ENCODE measurements around the gene METTL25B.

The METTL25B gene

DNA sequence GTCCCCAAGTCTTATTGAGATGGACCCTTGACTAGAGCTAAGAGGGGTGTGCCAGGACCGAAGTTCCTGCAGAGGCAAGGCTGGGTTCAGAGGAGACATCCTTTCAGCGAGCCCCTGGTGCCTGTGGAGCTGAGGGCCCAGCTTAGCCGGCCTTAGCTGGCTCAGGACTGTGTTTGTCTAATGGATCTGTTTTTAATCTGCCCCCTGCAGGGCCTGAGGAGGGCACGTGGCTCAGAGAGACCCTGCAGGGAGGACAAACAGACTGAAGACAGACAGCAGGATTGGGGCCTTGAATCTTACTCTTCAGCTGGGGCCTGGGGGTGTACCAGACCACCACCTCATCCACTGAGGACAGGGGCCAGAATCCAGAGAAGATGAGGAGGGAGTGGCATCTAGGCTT lies 24.5 kb upstream of the METTL25B start:
- 6% methylated on average over 4 of the region's 4 CpGs for WGBS
- peaks cover 35% of the 10 kb centered on the region for H3K4me1 ChIP-seq (ENCODE audit: insufficient read depth, low read length)
- H3K27ac ChIP-seq (ENCODE audit: low read depth, low read length), result no peak overlapping the region
- H3K9ac ChIP-seq (ENCODE audit: low read depth, low read length), result peak overlapping the region; percentile 69
- H3K4me3 ChIP-seq (ENCODE audit: low read length), result peak overlapping the region; percentile 71
- peaks cover 29% of the 10 kb centered on the region for H3K36me3 ChIP-seq (ENCODE audit: insufficient read depth, low read length)
- no peaks in the 10 kb centered on the region for H3K9me3 ChIP-seq (ENCODE audit: insufficient read depth, low read depth, low read length)
- peaks cover 16% of the 10 kb centered on the region for H3K27me3 ChIP-seq (ENCODE audit: insufficient read depth, low read length)

DNA sequence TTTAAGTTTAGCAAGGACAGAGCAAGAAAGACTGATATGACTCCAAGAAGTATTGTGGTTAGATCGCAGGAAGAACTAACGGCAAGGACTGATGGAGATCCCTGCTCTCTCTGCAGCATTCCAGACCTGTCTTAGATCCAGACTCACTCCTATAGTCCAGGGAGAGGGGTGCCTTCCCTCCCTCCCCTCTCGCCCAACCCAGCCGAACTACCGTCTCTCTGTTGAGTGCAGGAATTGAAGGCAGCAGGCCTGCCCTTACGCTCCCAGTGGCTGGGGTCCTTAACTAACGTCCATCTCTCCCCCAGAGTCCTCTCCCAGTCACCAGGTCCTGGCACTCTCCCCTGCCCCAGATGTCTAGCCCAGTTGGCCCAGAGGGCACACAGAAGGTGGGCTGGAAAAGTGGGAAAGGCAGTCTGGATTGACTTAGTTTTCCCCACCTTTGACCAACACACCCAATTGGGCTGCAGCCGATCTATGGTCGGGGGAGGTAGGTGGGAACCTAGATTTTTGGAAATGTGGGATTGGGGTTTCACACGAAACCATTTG lies 24.0 kb upstream of the METTL25B start:
- Histone ChIP-seq H3K27me3 (ENCODE audit: insufficient read depth, low read length) (peaks cover 16% of the 10 kb centered on the region), H3K4me1 (ENCODE audit: insufficient read depth, low read length) (peaks cover 40% of the 10 kb centered on the region), H3K9ac (ENCODE audit: low read depth, low read length) (peak overlapping the region; percentile 69), H3K9me3 (ENCODE audit: insufficient read depth, low read depth, low read length) (no peaks in the 10 kb centered on the region), H3K27ac (ENCODE audit: low read depth, low read length) (no peak overlapping the region), H3K4me3 (ENCODE audit: low read length) (peak overlapping the region; percentile 71), H3K36me3 (ENCODE audit: insufficient read depth, low read length) (peaks cover 24% of the 10 kb centered on the region)
- 11% methylated on average over 10 of the region's 10 CpGs for WGBS

DNA sequence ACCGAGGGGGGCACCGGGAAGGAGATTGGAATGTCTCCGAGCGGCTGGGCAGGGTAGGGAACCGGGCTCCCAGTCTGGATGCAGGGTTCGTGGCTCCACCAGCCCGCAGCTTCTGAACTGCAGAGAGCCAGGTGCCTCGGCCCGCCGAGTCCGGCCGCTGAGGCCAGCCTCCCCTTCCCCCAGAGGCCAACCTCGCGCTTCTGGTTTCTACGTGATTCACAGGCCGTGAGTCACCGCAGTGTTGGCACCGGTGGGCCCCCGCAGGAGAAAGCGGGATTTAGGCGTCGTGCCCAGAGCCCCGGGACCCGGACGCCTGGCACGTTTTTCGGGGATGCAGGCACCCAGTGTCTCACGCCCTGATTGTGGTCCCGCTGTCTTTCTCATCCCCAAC lies 23.3 kb upstream of the METTL25B start:
- H3K4me1 ChIP-seq (ENCODE audit: insufficient read depth, low read length), result peaks cover 46% of the 10 kb centered on the region
- peaks cover 17% of the 10 kb centered on the region for H3K36me3 ChIP-seq (ENCODE audit: insufficient read depth, low read length)
- WGBS, result under 1% methylated on average over 29 of the region's 29 CpGs
- no peaks in the 10 kb centered on the region for H3K9me3 ChIP-seq (ENCODE audit: insufficient read depth, low read depth, low read length)
- no peak overlapping the region for H3K27ac ChIP-seq (ENCODE audit: low read depth, low read length)
- H3K4me3 ChIP-seq (ENCODE audit: low read length), result peak overlapping the region; percentile 71
- peak overlapping the region; percentile 69 for H3K9ac ChIP-seq (ENCODE audit: low read depth, low read length)
- peaks cover 16% of the 10 kb centered on the region for H3K27me3 ChIP-seq (ENCODE audit: insufficient read depth, low read length)

DNA sequence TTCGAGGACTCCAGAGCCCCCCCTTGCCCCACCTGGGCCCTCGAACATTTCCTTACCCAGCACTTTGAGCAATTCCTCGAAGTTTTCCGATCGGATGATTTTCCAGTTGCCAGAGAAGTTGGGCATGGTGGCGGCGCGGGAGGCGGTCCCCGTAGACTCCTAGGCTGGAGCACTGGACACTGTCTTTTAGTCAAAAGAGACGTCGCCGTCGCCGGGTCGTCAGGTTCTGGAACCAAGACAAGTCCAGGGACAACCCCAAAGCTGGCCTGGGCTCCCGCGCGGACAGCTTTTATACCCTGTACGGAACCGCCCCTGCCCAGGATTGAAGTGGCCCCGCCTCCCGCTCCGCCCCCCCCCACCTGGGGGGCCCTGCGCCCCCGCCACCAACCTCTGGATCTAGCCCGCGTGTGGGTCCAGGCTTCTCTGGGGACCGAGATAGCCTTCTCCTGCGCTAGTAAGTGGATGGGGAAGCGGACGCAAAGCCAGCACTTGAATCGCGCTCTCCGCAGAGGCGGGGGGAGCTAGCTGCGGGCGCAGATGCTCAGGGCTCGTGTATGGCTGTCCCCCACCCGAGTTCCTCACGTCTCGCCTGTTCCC lies 22.9 kb upstream of the METTL25B start, which contains the start of gene CRABP2:
Gene CRABP2, minus strand, starts transcription at position 263 of the 597 bp plus-strand sequence. Its CDS starts 137 bp downstream, at position 126.
- peak within 1 kb of the TSS; percentile 79 for H3K9ac ChIP-seq (ENCODE audit: low read depth, low read length)

DNA sequence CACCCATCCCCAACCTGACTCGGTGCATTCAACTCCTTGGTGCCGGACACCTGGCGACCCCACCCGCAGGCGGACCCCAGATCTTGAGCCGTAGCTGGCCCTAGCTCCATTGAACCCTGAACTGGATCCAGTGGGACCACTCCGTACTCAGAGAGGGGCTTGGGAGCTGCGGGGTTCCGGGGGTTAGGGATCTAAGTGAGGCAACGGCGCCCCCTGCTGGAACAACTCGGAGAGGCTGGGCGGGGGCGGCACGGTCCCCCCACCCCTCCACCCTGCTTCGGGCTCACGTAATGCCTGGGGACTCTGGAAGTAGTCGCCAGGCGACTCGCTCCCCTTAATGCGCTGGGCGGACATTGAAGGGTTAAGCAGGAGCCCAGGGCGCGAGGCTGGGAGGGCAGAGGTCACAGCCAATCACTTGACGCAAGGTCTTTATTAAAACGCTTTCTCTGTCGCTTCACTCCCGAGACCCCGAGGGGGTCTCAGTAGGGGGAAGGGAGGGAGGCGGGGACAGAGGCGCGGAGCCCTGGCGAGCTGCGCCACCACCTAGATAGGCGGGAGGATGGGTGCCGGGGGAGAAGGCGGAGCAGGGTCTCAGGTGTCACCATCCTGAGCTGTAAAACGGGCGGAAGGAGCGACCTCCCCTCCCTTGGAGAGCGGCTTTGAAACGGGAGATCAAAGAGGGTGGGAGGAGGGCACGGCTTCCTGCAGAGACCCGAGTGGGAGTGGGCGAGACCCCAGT lies 22.2 kb upstream of the METTL25B start:
- Histone ChIP-seq H3K27me3 (ENCODE audit: insufficient read depth, low read length) (peaks cover 16% of the 10 kb centered on the region), H3K36me3 (ENCODE audit: insufficient read depth, low read length) (peaks cover 5% of the 10 kb centered on the region), H3K9me3 (ENCODE audit: insufficient read depth, low read depth, low read length) (no peaks in the 10 kb centered on the region), H3K27ac (ENCODE audit: low read depth, low read length) (peak overlapping the region; percentile 94), H3K4me1 (ENCODE audit: insufficient read depth, low read length) (peaks cover 56% of the 10 kb centered on the region), H3K4me3 (ENCODE audit: low read length) (peak overlapping the region; percentile 71), H3K9ac (ENCODE audit: low read depth, low read length) (peak overlapping the region; percentile 79)
- under 1% methylated on average over 45 of the region's 45 CpGs for WGBS

More for the DNA sequence above, 22.9 kb upstream of the METTL25B start, which contains the start of gene CRABP2:
- peak within 1 kb of the TSS; percentile 94 for H3K27ac ChIP-seq (ENCODE audit: low read depth, low read length)
- no peaks in the 10 kb centered on the region for H3K9me3 ChIP-seq (ENCODE audit: insufficient read depth, low read depth, low read length)
- peaks cover 16% of the 10 kb centered on the region for H3K27me3 ChIP-seq (ENCODE audit: insufficient read depth, low read length)
- peaks cover 51% of the 10 kb centered on the region for H3K4me1 ChIP-seq (ENCODE audit: insufficient read depth, low read length)
- peaks cover 12% of the 10 kb centered on the region for H3K36me3 ChIP-seq (ENCODE audit: insufficient read depth, low read length)
- peak within 1 kb of the TSS; percentile 71 for H3K4me3 ChIP-seq (ENCODE audit: low read length)
- under 1% methylated on average over 41 of the region's 42 CpGs for WGBS

DNA sequence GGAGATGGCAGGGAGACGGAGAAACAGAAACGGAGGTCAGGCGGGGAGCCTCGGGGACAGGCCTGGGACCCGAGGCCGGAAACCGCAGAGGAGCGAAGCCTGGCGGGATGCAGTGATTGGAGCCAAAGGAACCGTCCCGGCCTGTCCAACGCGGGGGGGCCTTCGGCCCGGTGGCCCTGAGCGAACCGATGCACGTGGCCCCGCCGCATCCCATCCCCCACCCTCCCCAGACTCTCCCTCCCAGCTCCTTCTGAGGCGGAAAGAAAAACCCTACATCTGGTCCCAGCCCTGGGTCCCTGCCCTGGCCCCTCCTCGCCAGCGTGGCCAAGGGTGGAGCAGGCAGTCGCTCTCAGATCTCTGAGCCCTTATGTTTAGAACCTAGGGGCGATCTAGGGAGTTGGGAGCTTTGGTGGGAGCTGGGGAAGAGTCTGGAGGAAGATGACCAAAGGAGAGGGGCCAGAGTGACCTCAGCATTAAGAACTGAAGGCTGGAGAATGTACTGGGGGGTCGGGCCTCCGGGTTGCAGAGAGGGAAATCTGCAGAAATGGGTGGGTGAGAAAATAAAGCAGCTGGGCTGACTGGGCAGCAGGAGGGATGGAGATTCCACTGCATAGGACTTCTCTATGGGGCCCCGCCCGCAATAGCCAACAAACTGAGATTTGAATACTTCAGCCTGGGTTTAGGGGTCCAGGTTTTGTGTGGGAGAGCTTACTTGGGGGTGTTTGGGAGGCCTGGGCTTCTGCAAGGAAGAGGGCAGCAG lies 21.4 kb upstream of the METTL25B start:
- peak overlapping the region; percentile 94 for H3K27ac ChIP-seq (ENCODE audit: low read depth, low read length)
- H3K27me3 ChIP-seq (ENCODE audit: insufficient read depth, low read length), result peaks cover 16% of the 10 kb centered on the region
- WGBS, result under 1% methylated on average over 29 of the region's 29 CpGs
- peak overlapping the region; percentile 79 for H3K9ac ChIP-seq (ENCODE audit: low read depth, low read length)
- peaks cover 55% of the 10 kb centered on the region for H3K4me1 ChIP-seq (ENCODE audit: insufficient read depth, low read length)
- no peaks in the 10 kb centered on the region for H3K9me3 ChIP-seq (ENCODE audit: insufficient read depth, low read depth, low read length)
- no peaks in the 10 kb centered on the region for H3K36me3 ChIP-seq (ENCODE audit: insufficient read depth, low read length)
- peak overlapping the region; percentile 71 for H3K4me3 ChIP-seq (ENCODE audit: low read length)

DNA sequence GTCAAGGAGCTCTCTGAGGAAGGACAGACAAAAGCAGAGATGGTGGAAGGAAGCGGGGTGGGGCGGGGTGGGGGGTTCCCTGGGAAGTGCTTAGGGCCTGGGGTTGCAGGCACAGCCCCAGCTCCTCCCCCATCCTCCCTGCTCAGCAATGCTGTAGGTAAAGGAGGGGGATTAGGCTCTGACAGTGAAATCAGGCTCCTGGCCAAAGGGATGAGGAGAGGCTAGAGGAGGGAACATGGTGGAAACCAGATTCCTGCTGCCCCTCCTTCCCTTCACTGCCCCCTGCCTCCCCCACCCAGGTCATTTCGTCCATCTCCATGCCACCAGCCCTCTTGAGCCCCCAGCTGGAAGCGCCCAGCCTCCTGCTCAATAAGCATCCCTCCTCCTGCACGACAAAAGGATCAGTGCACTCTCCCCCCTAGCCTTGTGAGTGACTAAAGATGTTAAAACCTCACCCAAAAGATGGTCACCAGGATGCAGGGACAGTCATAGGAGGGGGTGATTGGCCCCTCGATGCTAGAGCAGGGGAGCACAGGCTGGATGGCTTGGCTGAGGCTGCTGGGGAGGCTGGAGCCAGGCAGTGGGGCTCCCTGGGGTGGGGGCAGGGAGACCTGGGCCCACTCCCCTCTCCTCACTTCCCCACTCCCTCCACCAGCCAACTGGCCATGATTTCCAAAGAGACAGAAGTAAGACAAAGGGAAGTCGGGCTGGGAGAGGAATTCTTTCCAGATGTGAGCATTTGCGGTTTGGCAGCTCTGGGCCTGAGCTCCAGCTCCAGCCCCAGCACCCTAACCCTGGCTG lies 20.7 kb upstream of the METTL25B start:
- Histone ChIP-seq H3K9ac (ENCODE audit: low read depth, low read length) (peak overlapping the region; percentile 79), H3K36me3 (ENCODE audit: insufficient read depth, low read length) (no peaks in the 10 kb centered on the region), H3K27me3 (ENCODE audit: insufficient read depth, low read length) (peaks cover 16% of the 10 kb centered on the region), H3K9me3 (ENCODE audit: insufficient read depth, low read depth, low read length) (no peaks in the 10 kb centered on the region), H3K4me1 (ENCODE audit: insufficient read depth, low read length) (peaks cover 58% of the 10 kb centered on the region), H3K27ac (ENCODE audit: low read depth, low read length) (peak overlapping the region; percentile 94), H3K4me3 (ENCODE audit: low read length) (peak overlapping the region; percentile 71)
- WGBS, result 2% methylated on average over 7 of the region's 8 CpGs

DNA sequence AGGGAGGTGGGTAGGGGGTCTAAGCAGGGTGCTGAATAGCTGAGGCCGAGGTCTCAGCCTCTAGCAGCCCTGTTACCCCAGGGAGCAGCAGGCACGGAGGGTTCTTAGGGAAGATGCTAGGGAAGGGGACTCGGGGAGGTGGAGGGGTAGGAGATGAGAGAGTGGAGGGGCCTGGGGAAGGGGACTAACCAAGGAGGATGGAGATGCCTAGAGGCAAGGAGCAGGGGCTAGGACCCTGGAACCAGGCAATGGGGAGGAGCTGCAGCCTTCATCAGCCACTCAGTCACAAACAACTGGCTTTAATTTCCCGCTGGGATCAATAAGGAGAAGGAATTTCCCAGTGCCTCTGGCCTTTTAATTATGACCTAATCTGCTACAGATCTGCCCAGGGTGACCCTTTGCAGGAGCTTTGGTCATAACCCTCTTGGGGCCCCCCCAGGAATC lies 20.0 kb upstream of the METTL25B start:
- peaks cover 16% of the 10 kb centered on the region for H3K27me3 ChIP-seq (ENCODE audit: insufficient read depth, low read length)
- H3K9me3 ChIP-seq (ENCODE audit: insufficient read depth, low read depth, low read length), result no peaks in the 10 kb centered on the region
- H3K36me3 ChIP-seq (ENCODE audit: insufficient read depth, low read length), result no peaks in the 10 kb centered on the region
- 5% methylated on average over 4 of the region's 4 CpGs for WGBS
- H3K27ac ChIP-seq (ENCODE audit: low read depth, low read length), result peak overlapping the region; percentile 94
- H3K9ac ChIP-seq (ENCODE audit: low read depth, low read length), result peak overlapping the region; percentile 58
- H3K4me1 ChIP-seq (ENCODE audit: insufficient read depth, low read length), result peaks cover 59% of the 10 kb centered on the region
- H3K4me3 ChIP-seq (ENCODE audit: low read length), result peak overlapping the region; percentile 71

DNA sequence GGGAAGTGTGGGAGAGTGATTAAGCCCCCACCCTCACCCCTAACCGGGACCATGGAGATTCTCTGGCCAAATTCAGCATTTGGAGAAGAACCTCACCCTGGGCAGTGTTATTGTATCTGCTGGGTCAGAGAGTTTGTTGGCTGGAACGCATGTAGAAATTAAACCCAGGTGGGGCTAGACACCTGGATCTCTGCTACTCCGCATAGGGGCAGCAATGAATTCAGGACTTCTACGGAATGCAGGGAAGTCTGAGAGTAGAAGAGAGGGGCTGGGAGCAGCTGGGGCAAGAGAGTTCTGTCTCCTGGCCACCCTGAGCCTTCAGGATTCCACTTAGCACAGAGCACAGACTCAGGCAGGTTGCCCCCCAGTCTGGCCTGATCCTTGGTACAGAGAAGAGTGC lies 19.2 kb upstream of the METTL25B start:
- Histone ChIP-seq H3K27me3 (ENCODE audit: insufficient read depth, low read length) (peaks cover 12% of the 10 kb centered on the region), H3K27ac (ENCODE audit: low read depth, low read length) (peak overlapping the region; percentile 94; the same call in 1 of the 2 replicates), H3K4me3 (ENCODE audit: low read length) (peak overlapping the region; percentile 10; the same call in 1 of the 2 replicates), H3K9ac (ENCODE audit: low read depth, low read length) (no peak overlapping the region), H3K4me1 (ENCODE audit: insufficient read depth, low read length) (peaks cover 51% of the 10 kb centered on the region), H3K9me3 (ENCODE audit: insufficient read depth, low read depth, low read length) (no peaks in the 10 kb centered on the region), H3K36me3 (ENCODE audit: insufficient read depth, low read length) (no peaks in the 10 kb centered on the region)
- 42% methylated on average over 3 of the region's 4 CpGs for WGBS

DNA sequence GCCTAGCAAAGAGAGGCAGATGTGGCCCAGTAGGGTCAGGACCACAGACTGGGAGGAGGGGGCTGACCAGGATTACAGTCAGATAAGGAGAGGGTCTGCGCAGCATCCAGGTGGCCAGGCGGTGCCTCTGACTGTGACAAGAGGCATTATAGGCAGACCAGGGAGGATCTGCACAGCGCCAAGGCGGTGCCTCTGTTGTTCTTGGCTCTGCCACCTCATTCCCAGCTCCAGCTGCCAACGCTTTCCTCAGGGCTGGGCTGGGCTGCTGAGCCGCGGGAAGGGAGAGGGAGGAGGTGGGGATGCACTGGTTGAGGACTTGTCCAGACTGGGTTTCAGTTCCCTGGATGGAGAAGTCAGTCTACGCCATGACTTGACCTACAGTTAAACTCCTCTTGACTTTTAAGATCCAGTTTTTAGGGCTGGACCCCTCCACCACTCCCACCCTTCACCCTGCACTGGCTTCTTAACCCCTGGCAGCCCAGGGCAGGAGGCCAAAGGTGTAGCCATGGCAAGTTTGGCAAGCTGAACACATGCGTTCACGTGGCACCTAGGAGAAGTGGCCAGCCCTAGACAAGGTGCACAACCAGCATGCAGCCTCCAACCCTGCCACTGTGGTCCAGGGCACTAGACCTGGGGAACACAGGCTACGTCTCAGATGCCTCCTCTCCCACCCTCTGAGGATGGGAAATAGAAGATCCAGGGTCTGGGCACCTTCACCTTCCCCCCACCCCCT lies 18.3 kb upstream of the METTL25B start:
- WGBS, result 84% methylated on average over 10 of the region's 11 CpGs
- H3K9me3 ChIP-seq (ENCODE audit: insufficient read depth, low read depth, low read length), result no peaks in the 10 kb centered on the region
- H3K27ac ChIP-seq (ENCODE audit: low read depth, low read length), result no peak overlapping the region
- H3K4me3 ChIP-seq (ENCODE audit: low read length), result no peak overlapping the region
- H3K9ac ChIP-seq (ENCODE audit: low read depth, low read length), result no peak overlapping the region
- no peaks in the 10 kb centered on the region for H3K36me3 ChIP-seq (ENCODE audit: insufficient read depth, low read length)
- peaks cover 46% of the 10 kb centered on the region for H3K4me1 ChIP-seq (ENCODE audit: insufficient read depth, low read length)
- peaks cover 3% of the 10 kb centered on the region; the same call in 1 of the 2 replicates for H3K27me3 ChIP-seq (ENCODE audit: insufficient read depth, low read length)

All from HUES64 (cell line).